Ovary (tissue), 10 donors: ENCODE measurements around the gene FADS1. TPM values are rescaled to one million over a fixed set of nuclear protein-coding genes. Genes with fewer than 3 reads are reported as not detected.

Experiments
- DNase-seq, 5 donors: peaks; one replicate each; pipeline ENCODE4 v3.0.0-alpha.2; 2019 to 2020
- H3K27ac ChIP-seq, 2 donors: fragments of 200-600 bp; one replicate each; pipeline versions ENCODE4 v1.5.1 to v1.8.0; 2019 to 2022
- H3K27me3 ChIP-seq: fragments of 200-600 bp; one replicate; pipeline ENCODE4 v1.8.0; 2022
- H3K36me3 ChIP-seq: fragments of 200-600 bp; sonication (generic); one replicate; pipeline ENCODE4 v1.5.1; 2019
- H3K4me1 ChIP-seq: one replicate; pipeline ENCODE4 v1.8.1; 2013; ENCODE audit warnings: mild to moderate bottlenecking, moderate library complexity; ENCODE audit not compliant: insufficient read depth
- H3K4me3 ChIP-seq: fragments of 200-600 bp; sonication (generic); one replicate; pipeline ENCODE4 v1.5.1; 2017
- H3K9me3 ChIP-seq, 2 donors: fragments of 200-600 bp in 1 of 2; sonication (generic) in 1 of 2; one replicate each; pipeline versions ENCODE4 v1.5.1 to v1.8.1; 2013 to 2019; ENCODE audit warnings: mild to moderate bottlenecking in 1 of 2, moderate library complexity in 1 of 2
- CTCF ChIP-seq, 3 donors: fragments of 450-650 bp in 2 of 3; fragments of 200-600 bp in 1 of 3; IDR thresholded peaks; one replicate each; pipeline versions ENCODE4 v1.5.1 to v1.8.0; 2016 to 2022; ENCODE audit warnings: antibody characterized with exemption in 3 of 3, mild to moderate bottlenecking in 1 of 3
- EP300 ChIP-seq: sonication (generic); formaldehyde crosslinking; IDR thresholded peaks from one replicate; pipeline ENCODE4 v1.6.1; 2017; ENCODE audit warnings: antibody characterized with exemption
- POLR2A ChIP-seq: fragments of 450-650 bp; IDR thresholded peaks from one replicate; pipeline ENCODE4 v1.6.1; 2017; ENCODE audit warnings: antibody characterized with exemption, mild to moderate bottlenecking, moderate library complexity
- WGBS, 3 donors: extraction: QIAGEN DNeasy Blood & Tissue Kit in 1 of 3; methylation state at CpG; one replicate each; pipeline versions ENCODE4 v1.1.5 to v1.1.7; 2013 to 2017; 5-methylcytosine and 5-hydroxymethylcytosine counted together
- intact Hi-C, 4 donors: fragments of 100-400 bp; cut with DNase I; formaldehyde crosslinking; loops; one replicate each; pipeline versions ENCODE4 v1.11.0 to v1.15.1; 2022 to 2023
- long read RNA-seq, 3 donors: library from polyadenylated mRNA in 2 of 3; unstranded in 2 of 3; transcript quantifications; one replicate each; pipeline ENCODE4 v2.0.0 and lab custom pipeline, GENCODE V29; 2021 to 2026
- polyA plus RNA-seq, 2 donors: library from polyadenylated mRNA; stranded (reverse); fragments of 200-250 nt in 1 of 2; fragments of 350-450 nt in 1 of 2; fragmentation: Illumina TruSeq in 1 of 2; extraction: RNeasy Lipid Tissue Mini Kit (QIAGEN cat#74804) in 1 of 2; gene quantifications; one replicate each; pipeline ENCODE4 v1.2.3, GENCODE V29; 2013 to 2014
- total RNA-seq, 7 donors: library from RNA; depleted of rRNA in 2 of 7; stranded (reverse); fragments of >200 nt in 2 of 7; fragmentation: NEBNext Ultra II Directional in 3 of 7; extraction: Animal tissue kit (Norgen Biotek cat#: 25700) in 3 of 7; gene quantifications; one replicate each; pipeline versions ENCODE4 v1.1.0 to v1.2.4, GENCODE V29; 2016 to 2023
- donor health status: DM: no; HTN: no; CAD: no; lungs with moderate emphysema.
- donor health status: DM: no; HTN: no; CAD: no.
- donor health status: Bipolar disorder and iron deficiency.
- donor health status: DM: yes; HTN: yes; CAD: no.
- donor health status: DM: no; HTN: no; CAD: no.
- donor health status: DM: yes; HTN: yes; CAD: no.

FADS1 gene
- total RNA-seq (100 to 1,000 TPM in 1 of 7 donors, 10 to 100 TPM in 6; 16.2 to 242 (median 53.7) TPM), polyA plus RNA-seq (10 to 100 TPM; 20.1 to 45.3 TPM)
- long read RNA-seq, donor 1, full-length matches to known transcripts: 385 of 488 reads
- long read RNA-seq, donor 1, partial matches to known transcripts: 46 of 488 reads
- long read RNA-seq, donor 1, other reads (novel, unspliced or antisense): 57 of 488 reads
- long read RNA-seq, donor 2, full-length matches to known transcripts: 12 of 182 reads
- long read RNA-seq, donor 2, partial matches to known transcripts: 156 of 182 reads
- long read RNA-seq, donor 2, other reads (novel, unspliced or antisense): 14 of 182 reads
- long read RNA-seq, donor 3, full-length matches to known transcripts: 102 of 128 reads
- long read RNA-seq, donor 3, partial matches to known transcripts: 16 of 128 reads
- long read RNA-seq, donor 3, other reads (novel, unspliced or antisense): 10 of 128 reads

- H3K36me3 ChIP-seq: no peaks in the 10 kb centered on the region
- H3K4me1 ChIP-seq: no peaks in the 10 kb centered on the region
- DNase-seq: peak; percentile 88 to 94 (median 92)
- no peaks in the 10 kb centered on the region for H3K27me3 ChIP-seq
- peak within 1 kb of the TSS; percentile 73 for H3K4me3 ChIP-seq
- peak within 1 kb of the TSS; percentile 95 to 98 for H3K27ac ChIP-seq
- WGBS, 3 donors: 0% methylated on average over 42 to 73 of the region's 73 CpGs
- no peak for TF ChIP-seq EP300
- peak; percentile 43 to 60 (median 56) for TF ChIP-seq CTCF (IDR thresholded peaks at IDR 0.05)
- peak; percentile 45 for TF ChIP-seq POLR2A
- no peaks in the 10 kb centered on the region for H3K9me3 ChIP-seq
- intact Hi-C loops: no loop called here
Observed at GRCh38 chr11:61816736-61817455, at the start of gene FADS1. Gene FADS1 (minus strand): TSS chr11:61817003. CDS start chr11:61816929, 74 bp downstream.

- Histone ChIP-seq H3K27me3 (no peaks in the 10 kb centered on the region), H3K4me1 (peaks cover 3% of the 10 kb centered on the region), H3K4me3 (no peak overlapping the region), H3K9me3 (no peaks in the 10 kb centered on the region), H3K36me3 (no peaks in the 10 kb centered on the region), H3K27ac (no peak overlapping the region)
- 75 to 81% (median 76%) methylated on average over 18 of the region's 18 CpGs for WGBS, 3 donors
- no peak for TF ChIP-seq EP300
- no peak for TF ChIP-seq POLR2A
- TF ChIP-seq CTCF (IDR thresholded peaks at IDR 0.05): no peak
- intact Hi-C loops: no loop called here
- DNase-seq: no peak
Observed at GRCh38 chr11:61866231-61866957, 49.6 kb upstream of the FADS1 start.

GRCh38 chr11:61864814-61865775, 48.3 kb upstream of the FADS1 start:
- H3K27ac ChIP-seq: no peak overlapping the region
- H3K36me3 ChIP-seq: no peaks in the 10 kb centered on the region
- H3K4me1 ChIP-seq: no peaks in the 10 kb centered on the region
- 87 to 91% (median 90%) methylated on average over 19 to 20 of the region's 20 CpGs for WGBS, 3 donors
- no peak overlapping the region for H3K4me3 ChIP-seq
- H3K9me3 ChIP-seq: no peaks in the 10 kb centered on the region
- no peak for DNase-seq
- TF ChIP-seq EP300: no peak
- TF ChIP-seq CTCF (IDR thresholded peaks at IDR 0.05): no peak
- no peak for TF ChIP-seq POLR2A
- no peaks in the 10 kb centered on the region for H3K27me3 ChIP-seq
- intact Hi-C loops: loop anchor here in 1 of 4 donors (5.0 kb wide), 1 partner anchor 58 kb away; no protein-coding TSS in a partner anchor
